ENCODE data around the gene PRKAR2B.

The PRKAR2B gene

DNA sequence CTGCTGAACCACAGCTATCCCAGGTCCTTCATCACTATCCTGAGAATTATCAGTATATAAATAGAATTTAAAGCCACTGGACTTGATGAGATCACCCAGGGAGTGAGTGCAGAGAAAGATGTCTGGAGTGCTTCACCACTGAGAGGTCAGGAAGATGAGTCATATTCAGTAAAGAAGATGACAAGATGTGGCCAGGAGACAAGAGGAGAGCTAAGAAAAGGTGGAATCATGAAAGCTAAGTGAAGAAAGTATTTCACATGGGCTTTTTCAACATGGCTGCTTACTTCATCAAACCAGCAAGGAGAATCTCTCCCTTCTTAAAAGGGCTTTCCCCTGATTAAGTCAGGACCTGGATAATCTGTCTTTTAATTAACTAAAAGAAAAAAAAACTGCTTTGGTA, 9.1 kb upstream of the PRKAR2B start:
- TF ChIP-seq GATA2 (IDR thresholded peaks at IDR 0.05; ENCODE audit: low read depth, low read length), result no peak
- no peak for TF ChIP-seq GATA3 (IDR thresholded peaks at IDR 0.05; ENCODE audit: low read depth, low read length)

DNA sequence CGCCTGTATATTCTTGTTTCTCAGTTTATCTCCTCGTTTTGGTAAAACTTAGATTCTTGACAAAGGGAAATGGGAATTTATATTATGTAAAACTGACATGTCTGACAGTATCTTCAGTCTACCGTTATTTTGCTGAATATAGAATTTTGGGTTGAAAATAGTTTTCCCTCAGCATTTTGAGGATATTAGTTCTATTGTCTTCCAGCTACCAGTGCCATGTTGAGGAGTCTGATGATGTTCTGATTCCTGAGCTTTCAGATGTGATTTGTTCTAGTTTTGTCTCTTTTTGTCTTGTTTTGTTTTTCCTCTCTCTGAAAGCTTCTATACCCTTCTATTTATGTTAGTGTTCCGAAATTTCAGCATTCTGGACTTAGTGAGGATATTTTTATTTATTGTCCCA, 8.0 kb upstream of the PRKAR2B start:
- TF ChIP-seq GATA2 (IDR thresholded peaks at IDR 0.05; ENCODE audit: low read depth, low read length), result no peak
- TF ChIP-seq GATA3 (IDR thresholded peaks at IDR 0.05; ENCODE audit: low read depth, low read length), result no peak

DNA sequence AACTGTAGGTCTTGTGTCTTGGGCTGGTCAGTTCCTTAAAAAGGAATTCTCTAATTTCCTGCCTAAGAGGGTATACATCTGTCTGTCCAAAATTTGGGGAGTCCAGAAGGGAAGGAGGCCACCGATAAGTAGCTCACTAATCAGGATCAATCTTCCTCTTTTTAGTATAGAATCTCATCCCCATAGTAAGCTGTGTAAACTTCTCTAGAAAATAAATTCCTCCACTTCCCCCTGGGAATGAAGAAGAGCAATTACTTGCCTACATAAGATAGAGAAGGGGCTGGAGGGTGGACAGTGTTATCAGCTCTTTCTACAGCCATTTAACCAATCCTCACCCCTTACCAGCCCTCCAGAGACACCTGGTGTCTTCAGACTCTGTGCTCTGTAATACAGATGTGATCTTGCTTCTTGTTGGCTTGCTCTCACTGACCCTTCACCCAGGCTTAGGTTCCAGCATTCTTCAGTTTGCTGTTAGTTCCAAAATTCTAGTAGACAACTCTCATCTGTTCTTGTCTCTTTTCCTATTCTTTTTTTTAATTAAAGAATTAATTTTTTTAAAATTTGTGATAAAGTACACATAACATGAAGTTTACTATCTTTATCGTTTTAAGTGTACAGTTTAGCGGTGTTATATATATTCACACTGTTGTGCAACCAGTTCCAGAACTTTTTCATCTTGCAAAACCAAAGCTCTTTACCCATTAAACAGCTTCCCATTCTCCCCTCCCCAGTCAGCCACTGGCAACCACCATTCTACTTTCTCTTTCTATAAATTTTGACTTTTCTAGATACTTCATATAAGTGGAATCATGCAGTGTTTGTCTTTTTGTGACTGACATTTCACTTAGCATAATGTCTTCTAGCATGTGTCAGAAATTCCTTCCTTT, 6.5 kb upstream of the PRKAR2B start:
- TF ChIP-seq GATA3 (IDR thresholded peaks at IDR 0.05; ENCODE audit: low read depth, low read length), result no peak
- TF ChIP-seq GATA2 (IDR thresholded peaks at IDR 0.05; ENCODE audit: low read depth, low read length), result no peak

DNA sequence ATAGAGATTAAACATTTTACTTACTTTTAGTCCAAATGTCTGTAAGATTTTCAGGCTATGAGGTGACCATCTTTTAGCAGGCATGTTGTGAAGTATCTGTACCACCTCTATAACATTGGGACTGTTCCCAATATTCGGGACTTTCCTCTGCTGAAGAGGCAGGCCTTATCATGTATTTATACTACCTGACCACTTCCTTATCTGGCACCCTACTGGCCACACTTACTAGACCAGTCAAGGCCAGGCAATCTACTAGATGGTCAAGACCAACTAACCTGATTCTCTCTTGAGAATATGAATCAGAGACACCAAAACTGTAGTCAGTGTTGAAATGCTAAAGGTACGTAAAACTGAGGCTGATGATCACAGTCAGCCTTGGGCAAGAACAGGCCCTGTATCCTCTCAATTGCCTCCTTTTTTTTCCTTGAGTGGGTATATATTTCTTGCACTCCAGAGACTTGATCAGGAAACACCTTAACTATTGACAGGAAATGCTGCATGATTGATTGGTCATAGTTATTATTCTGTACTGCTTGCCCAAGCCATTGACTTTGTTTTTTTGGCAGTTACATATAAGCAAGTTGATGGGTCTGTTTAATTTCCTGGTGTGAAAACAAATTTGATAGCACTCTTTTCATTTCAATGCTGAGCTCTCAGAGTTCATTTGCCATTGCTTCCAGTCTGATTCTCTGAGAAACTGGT, 5.2 kb upstream of the PRKAR2B start:
- TF ChIP-seq GATA3 (IDR thresholded peaks at IDR 0.05; ENCODE audit: low read depth, low read length), result no peak
- no peak for TF ChIP-seq GATA2 (IDR thresholded peaks at IDR 0.05; ENCODE audit: low read depth, low read length)

DNA sequence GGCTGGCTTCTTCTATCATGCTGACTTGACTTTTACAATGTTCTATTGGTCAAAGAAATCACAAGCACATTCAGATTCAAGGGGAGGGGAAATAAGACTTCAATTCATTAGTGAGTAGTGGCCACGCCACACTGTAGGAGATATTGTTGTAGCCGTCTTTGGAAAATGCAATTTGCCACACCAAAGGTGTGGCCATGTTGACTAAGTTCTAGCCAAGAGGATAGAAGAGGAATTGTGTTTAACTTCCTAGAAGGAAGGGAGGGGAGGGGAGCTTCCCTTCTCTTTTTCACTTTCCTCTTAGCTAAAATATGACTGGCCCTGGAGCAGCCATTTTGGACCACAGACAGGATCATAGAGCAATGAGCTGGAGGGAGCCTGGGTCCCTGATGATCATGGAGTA, 3.4 kb upstream of the PRKAR2B start:
- no peak for TF ChIP-seq GATA3 (IDR thresholded peaks at IDR 0.05; ENCODE audit: low read depth, low read length)
- TF ChIP-seq GATA2 (IDR thresholded peaks at IDR 0.05; ENCODE audit: low read depth, low read length), result no peak

DNA sequence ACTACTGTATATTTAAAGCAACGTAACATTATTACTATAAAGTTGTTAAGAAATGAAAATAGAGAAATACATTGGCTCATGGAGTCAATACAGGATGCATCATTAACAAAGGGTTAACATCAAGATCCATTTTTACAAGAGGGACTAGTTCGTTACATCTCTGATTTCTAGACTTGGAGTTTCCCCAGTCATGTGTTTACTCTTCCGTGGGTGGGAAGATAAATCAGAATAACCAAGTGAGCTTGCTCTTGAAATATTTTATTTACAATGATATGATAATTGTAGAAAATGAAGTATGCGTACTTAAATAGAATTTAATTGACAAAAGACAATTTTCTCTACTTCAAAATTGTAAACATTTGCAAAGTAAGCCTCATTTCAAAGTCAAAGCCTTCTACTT, 1.0 kb upstream of the PRKAR2B start:
- no peak for TF ChIP-seq GATA2 (IDR thresholded peaks at IDR 0.05; ENCODE audit: low read depth, low read length)
- TF ChIP-seq GATA3 (IDR thresholded peaks at IDR 0.05; ENCODE audit: low read depth, low read length), result no peak

DNA sequence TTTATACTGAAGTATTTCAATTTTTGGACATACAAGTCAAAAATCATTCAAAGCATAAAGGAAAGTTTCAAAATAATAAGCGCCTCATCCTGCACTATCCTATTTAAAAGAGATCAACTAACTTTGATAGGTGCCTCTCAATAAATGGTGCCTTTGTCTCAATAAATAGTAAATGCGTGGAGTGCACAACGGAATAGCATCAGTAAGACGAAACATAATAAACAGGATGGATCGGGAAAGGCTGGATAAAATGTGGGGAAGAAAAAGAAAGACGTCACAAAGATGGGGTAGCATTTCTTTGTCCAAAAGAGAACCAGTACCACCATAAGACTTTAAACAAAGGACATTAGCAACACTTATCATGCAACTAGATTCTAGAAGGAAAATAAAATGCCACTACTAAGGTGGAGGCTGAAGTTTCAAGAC, 571 bp upstream of the PRKAR2B start:
- TF ChIP-seq GATA3 (IDR thresholded peaks at IDR 0.05; ENCODE audit: low read depth, low read length), result no peak
- TF ChIP-seq GATA2 (IDR thresholded peaks at IDR 0.05; ENCODE audit: low read depth, low read length), result no peak

DNA sequence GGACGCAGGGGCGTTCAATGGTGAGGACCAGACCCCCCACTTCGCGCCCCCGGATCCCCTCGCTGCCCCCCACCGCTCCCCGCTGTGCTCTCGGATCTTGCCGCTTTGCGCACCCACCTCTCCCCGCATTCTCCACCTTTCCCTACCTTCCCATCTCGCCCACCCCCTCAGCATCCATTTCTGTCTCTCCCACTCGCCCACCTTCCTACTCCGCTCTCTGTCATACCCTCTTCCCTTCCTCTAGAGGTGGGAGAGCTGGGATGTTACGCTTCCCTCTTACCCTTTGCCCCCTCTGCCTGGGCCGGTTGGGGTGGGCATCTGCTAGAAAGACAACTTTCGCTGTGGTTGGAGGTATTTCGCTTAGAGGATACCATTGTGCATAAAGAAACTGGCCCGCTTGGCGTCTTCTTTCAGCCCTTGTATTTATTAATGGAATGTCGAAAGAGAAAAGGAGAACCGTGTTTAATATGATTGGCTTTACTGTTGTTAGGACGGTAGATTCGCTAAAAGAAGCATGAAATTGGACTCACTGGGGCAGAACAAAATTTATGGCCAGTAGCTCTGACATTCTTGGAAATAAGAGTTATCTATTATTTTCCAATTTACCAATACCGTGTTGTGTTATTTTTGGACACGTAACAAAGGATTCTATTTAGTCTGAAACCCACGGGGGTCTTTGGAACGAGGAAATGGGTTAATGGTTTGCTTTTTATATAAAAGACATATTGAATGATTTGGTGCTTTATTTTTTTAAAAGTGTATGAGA, 873 bp downstream of the PRKAR2B start:
- no peak for TF ChIP-seq GATA3 (IDR thresholded peaks at IDR 0.05; ENCODE audit: low read depth, low read length)
- TF ChIP-seq GATA2 (IDR thresholded peaks at IDR 0.05; ENCODE audit: low read depth, low read length), result no peak

DNA sequence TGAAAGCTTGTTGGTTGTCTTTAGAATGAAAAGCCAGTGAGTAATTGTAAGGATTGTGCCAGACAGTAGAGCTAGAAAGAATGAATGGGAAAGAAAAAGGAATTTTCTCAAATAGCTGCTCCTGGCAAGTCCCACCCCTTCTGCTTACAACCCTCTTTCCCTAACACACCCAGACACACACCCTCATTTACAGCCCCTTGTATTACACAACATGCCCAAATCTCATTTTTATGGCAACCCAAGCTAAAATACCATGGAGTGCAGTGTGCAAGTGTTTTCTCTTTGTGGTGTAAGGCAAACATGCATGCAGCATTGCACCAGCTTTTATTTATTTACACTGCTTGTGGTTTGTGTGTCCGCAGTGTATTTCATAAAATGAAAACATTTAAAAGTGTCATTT, 1.5 kb downstream of the PRKAR2B start:
- TF ChIP-seq GATA2 (IDR thresholded peaks at IDR 0.05; ENCODE audit: low read depth, low read length) (no peak), GATA3 (IDR thresholded peaks at IDR 0.05; ENCODE audit: low read depth, low read length) (no peak)

DNA sequence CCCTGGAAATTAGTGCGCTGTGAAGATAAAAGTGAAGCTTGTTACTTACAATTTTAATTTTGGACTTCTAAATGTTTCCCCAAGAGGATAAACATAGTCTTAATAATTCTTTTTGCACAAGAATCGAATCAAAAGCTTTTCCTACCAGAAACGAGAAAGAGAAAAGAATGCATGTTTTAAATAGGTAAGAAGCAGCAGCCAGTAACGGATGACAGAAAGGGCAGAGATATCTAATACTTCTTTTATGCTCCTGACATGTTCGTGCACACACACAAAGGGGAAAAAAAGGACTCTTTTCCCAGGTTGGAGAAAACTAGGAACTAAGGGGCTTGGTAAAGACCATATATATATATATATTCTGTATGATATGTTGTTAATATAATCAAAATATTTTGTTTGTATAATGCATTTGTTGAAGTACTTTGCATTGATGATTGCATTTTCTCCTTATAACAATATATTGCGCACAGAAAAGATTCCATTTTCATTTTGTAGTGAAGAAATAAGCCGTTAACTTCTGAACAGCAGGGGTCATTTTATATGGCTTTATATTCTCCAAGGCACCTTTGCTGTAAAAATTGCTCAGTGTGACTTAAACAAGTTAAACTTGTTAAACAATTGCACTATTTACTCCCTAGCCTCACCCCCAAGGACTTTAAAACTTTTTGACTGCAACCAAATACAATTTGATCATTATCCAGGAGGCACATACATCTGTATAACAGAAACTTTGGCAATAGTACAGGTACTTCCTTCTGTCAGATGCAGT, 2.2 kb downstream of the PRKAR2B start:
- TF ChIP-seq GATA3 (IDR thresholded peaks at IDR 0.05; ENCODE audit: low read depth, low read length), result no peak
- no peak for TF ChIP-seq GATA2 (IDR thresholded peaks at IDR 0.05; ENCODE audit: low read depth, low read length)

DNA sequence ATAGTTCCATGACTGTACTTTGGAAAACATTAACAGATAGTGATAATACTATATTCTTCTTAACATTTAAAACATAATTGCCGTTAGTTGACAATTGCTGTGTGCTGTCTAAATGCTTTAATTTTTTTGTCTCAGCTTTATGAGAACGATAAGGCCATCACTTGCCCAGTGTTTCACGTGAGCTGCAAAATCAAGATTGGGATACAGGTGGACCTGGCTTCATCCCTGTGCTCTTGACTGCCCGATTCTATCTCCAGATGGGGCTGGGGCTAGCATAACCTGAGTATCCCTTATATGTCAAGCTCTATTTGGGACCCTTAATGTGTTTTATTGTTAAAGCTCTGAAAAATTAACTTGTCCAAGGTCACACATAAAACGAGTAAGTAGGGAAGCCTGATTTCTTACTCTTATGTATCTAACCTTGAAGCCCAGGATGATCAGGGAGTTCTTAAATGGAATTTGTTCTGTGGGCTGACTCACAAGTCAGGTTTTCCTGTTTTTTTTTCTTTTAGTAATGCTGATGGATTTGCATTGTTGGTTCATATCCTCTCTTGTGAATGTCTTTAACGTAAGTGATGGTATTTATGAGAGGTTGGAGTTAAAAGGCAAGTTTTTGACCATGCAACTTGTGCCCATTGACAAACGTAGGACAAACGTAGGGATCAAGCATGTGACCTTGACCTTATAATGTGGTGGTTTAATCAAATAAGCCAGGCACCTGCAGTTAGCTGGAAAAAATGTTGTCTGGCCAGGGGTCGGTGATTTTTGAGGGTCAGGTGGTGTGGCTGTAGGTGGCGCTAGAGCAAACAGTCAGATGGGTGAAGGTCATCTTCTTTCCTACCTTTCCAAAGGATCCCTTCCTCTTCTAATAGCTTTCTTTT, 3.6 kb downstream of the PRKAR2B start:
- no peak for TF ChIP-seq GATA3 (IDR thresholded peaks at IDR 0.05; ENCODE audit: low read depth, low read length)
- TF ChIP-seq GATA2 (IDR thresholded peaks at IDR 0.05; ENCODE audit: low read depth, low read length), result no peak

DNA sequence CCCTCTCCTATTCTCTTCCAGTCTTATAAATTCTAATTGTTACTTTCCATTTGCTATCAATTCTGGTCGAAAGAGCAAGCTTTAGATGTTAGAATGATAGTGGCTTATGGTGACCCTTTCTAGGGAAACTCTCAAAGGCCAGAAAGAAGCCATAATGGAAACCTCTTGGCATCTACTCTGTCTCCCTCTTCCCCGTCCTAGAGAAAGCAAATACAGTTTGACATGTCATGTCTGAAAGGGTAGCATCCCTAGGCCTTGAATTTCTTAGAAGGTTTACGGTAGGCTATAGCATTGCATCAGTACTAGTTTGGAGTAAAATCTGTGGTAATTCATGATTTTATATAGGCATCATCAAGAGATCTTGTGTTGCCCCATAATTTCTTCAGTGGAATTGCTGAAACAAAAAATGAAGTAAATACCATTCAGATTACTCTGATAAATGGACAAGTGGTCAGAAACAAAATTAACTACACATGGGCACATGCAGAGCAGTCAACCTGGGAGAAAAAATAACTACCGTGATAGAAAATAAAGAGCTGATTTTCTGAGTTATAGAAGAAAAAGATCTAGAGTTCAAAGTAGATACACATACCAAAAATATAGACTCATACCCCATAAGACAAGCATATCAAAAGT, 4.4 kb downstream of the PRKAR2B start:
- TF ChIP-seq GATA2 (IDR thresholded peaks at IDR 0.05; ENCODE audit: low read depth, low read length), result no peak
- no peak for TF ChIP-seq GATA3 (IDR thresholded peaks at IDR 0.05; ENCODE audit: low read depth, low read length)

Data from SH-SY5Y (cell line).